Osteocyte (in vitro differentiated cells): Measurements from ENCODE around the gene CCDC197. TPM values are rescaled to one million over a fixed set of nuclear protein-coding genes. Genes with fewer than 3 reads are reported as not detected.

ENCODE experiments used
- DNase-seq: peaks from one replicate; pipeline ENCODE4 v3.0.0; 2021; ENCODE audit warnings: mixed read lengths; ENCODE audit not compliant: unreplicated experiment; ENCODE audit errors: extremely low spot score
- H3K27ac Mint-ChIP-seq: one replicate; pipeline ENCODE4 v1.8.0; 2021; ENCODE audit warnings: mild to moderate bottlenecking, mixed read lengths; ENCODE audit not compliant: unreplicated experiment
- H3K27me3 Mint-ChIP-seq: one replicate; pipeline ENCODE4 v1.8.0; 2021; ENCODE audit warnings: mixed read lengths; ENCODE audit not compliant: unreplicated experiment
- H3K36me3 Mint-ChIP-seq: one replicate; pipeline ENCODE4 v1.8.0; 2021; ENCODE audit warnings: mixed read lengths; ENCODE audit not compliant: unreplicated experiment
- H3K4me1 Mint-ChIP-seq: one replicate; pipeline ENCODE4 v1.8.0; 2021; ENCODE audit warnings: mixed read lengths; ENCODE audit not compliant: unreplicated experiment
- H3K4me3 Mint-ChIP-seq: one replicate; pipeline ENCODE4 v1.8.0; 2021; ENCODE audit warnings: mild to moderate bottlenecking, moderate library complexity, mixed read lengths; ENCODE audit not compliant: unreplicated experiment
- H3K9me3 Mint-ChIP-seq: one replicate; pipeline ENCODE4 v1.8.0; 2021; ENCODE audit warnings: mixed read lengths; ENCODE audit not compliant: unreplicated experiment
- CTCF ChIP-seq: fragments of 200-600 bp; sonication (generic); IDR thresholded peaks from 2 replicates; pipeline ENCODE4 v1.5.0; 2021; ENCODE audit warnings: antibody characterized with exemption, mild to moderate bottlenecking, moderate library complexity
- total RNA-seq: library from RNA; stranded (reverse); gene quantifications from 2 replicates; pipeline ENCODE4 v1.2.1, GENCODE V29; 2021

Gene CCDC197
- total RNA-seq, 1 donor from 2014 or later: not detected

GRCh38 chr14:94043756-94044475 is 46.8 kb downstream of the CCDC197 start:
- Mint-ChIP-seq H3K27me3 (no peaks in the 10 kb centered on the region), H3K4me3 (no peak overlapping the region), H3K36me3 (peaks cover 15% of the 10 kb centered on the region), H3K9me3 (no peaks in the 10 kb centered on the region), H3K4me1 (no peaks in the 10 kb centered on the region), H3K27ac (no peak overlapping the region)
- DNase-seq: no peak
- TF ChIP-seq CTCF: no peak

- no peak for TF ChIP-seq CTCF
- no peak overlapping the region for H3K4me3 Mint-ChIP-seq
- no peaks in the 10 kb centered on the region for H3K9me3 Mint-ChIP-seq
- no peak overlapping the region for H3K27ac Mint-ChIP-seq
- H3K4me1 Mint-ChIP-seq: no peaks in the 10 kb centered on the region
- DNase-seq: no peak
- no peaks in the 10 kb centered on the region for H3K27me3 Mint-ChIP-seq
- peaks cover 15% of the 10 kb centered on the region for H3K36me3 Mint-ChIP-seq
These were observed 47.5 kb downstream of the CCDC197 start for GRCh38 chr14:94044476-94045091.

- no peak for DNase-seq
- Mint-ChIP-seq H3K27me3 (no peaks in the 10 kb centered on the region), H3K27ac (no peak overlapping the region)
These were observed 48.0 kb downstream of the CCDC197 start for GRCh38 chr14:94045101-94045500.

GRCh38 chr14:94045563-94046345 is 48.7 kb downstream of the CCDC197 start:
- no peak for DNase-seq
- Mint-ChIP-seq H3K27ac (no peak overlapping the region), H3K4me1 (no peaks in the 10 kb centered on the region), H3K9me3 (no peaks in the 10 kb centered on the region), H3K36me3 (peaks cover 16% of the 10 kb centered on the region), H3K4me3 (no peak overlapping the region), H3K27me3 (no peaks in the 10 kb centered on the region)
- no peak for TF ChIP-seq CTCF

More at GRCh38 chr14:94045101-94045500, 48.0 kb downstream of the CCDC197 start:
- Mint-ChIP-seq H3K9me3 (no peaks in the 10 kb centered on the region), H3K4me3 (no peak overlapping the region), H3K36me3 (peaks cover 15% of the 10 kb centered on the region), H3K4me1 (no peaks in the 10 kb centered on the region)
- no peak for TF ChIP-seq CTCF
